Measurements from ENCODE around the gene TEX11.

The TEX11 gene

GRCh38 chrX:70482300-70482699, 426.2 kb downstream of the TEX11 start:
- no peak overlapping the region for H3K27ac ChIP-seq (ENCODE audit: low read depth, low read length)
- H3K4me1 ChIP-seq (ENCODE audit: control insufficient read depth in 1 of 2, insufficient read depth in 2 of 2, low read length in 2 of 2), result peaks cover 54% of the 10 kb centered on the region in 2 donors
- no peaks in the 10 kb centered on the region for H3K27me3 ChIP-seq (ENCODE audit: control insufficient read depth in 1 of 2, insufficient read depth in 2 of 2, low read length in 2 of 2)
- no peak overlapping the region for H3K4me3 ChIP-seq (ENCODE audit: low read depth in 1 of 2, low read length in 2 of 2)
- H3K9ac ChIP-seq (ENCODE audit: low read depth in 1 of 2, low read length in 2 of 2), result no peak overlapping the region
- H3K9me3 ChIP-seq (ENCODE audit: control insufficient read depth in 1 of 2, low read length in 2 of 2), result no peaks in the 10 kb centered on the region
- peaks cover 0 to 2% of the 10 kb centered on the region in 2 donors for H3K36me3 ChIP-seq (ENCODE audit: control insufficient read depth in 1 of 2, insufficient read depth in 2 of 2, low read length in 2 of 2)

- peak overlapping the region in 1 of 2 donors; percentile 25 for H3K9ac ChIP-seq (ENCODE audit: low read depth in 1 of 2, low read length in 2 of 2)
- H3K4me3 ChIP-seq (ENCODE audit: low read depth in 1 of 2, low read length in 2 of 2), result peak overlapping the region in 1 of 2 donors; percentile 15
- peaks cover 54 to 59% of the 10 kb centered on the region in 2 donors for H3K4me1 ChIP-seq (ENCODE audit: control insufficient read depth in 1 of 2, insufficient read depth in 2 of 2, low read length in 2 of 2)
- no peak overlapping the region for H3K27ac ChIP-seq (ENCODE audit: low read depth, low read length)
- no peaks in the 10 kb centered on the region for H3K27me3 ChIP-seq (ENCODE audit: control insufficient read depth in 1 of 2, insufficient read depth in 2 of 2, low read length in 2 of 2)
- no peaks in the 10 kb centered on the region for H3K36me3 ChIP-seq (ENCODE audit: control insufficient read depth in 1 of 2, insufficient read depth in 2 of 2, low read length in 2 of 2)
- no peaks in the 10 kb centered on the region for H3K9me3 ChIP-seq (ENCODE audit: control insufficient read depth in 1 of 2, low read length in 2 of 2)
These were observed 426.8 kb downstream of the TEX11 start for GRCh38 chrX:70481471-70482270.

- Histone ChIP-seq H3K4me1 (ENCODE audit: control insufficient read depth in 1 of 2, insufficient read depth in 2 of 2, low read length in 2 of 2) (peaks cover 58 to 69% of the 10 kb centered on the region in 2 donors), H3K9me3 (ENCODE audit: control insufficient read depth in 1 of 2, low read length in 2 of 2) (no peaks in the 10 kb centered on the region), H3K36me3 (ENCODE audit: control insufficient read depth in 1 of 2, insufficient read depth in 2 of 2, low read length in 2 of 2) (no peaks in the 10 kb centered on the region), H3K27ac (ENCODE audit: low read depth, low read length) (peak overlapping the region; percentile 28), H3K9ac (ENCODE audit: low read depth in 1 of 2, low read length in 2 of 2) (peak overlapping the region in 1 of 2 donors; percentile 35), H3K27me3 (ENCODE audit: control insufficient read depth in 1 of 2, insufficient read depth in 2 of 2, low read length in 2 of 2) (no peaks in the 10 kb centered on the region), H3K4me3 (ENCODE audit: low read depth in 1 of 2, low read length in 2 of 2) (no peak overlapping the region)
These were observed 427.9 kb downstream of the TEX11 start for GRCh38 chrX:70480660-70481018.

- H3K4me1 ChIP-seq (ENCODE audit: control insufficient read depth in 1 of 2, insufficient read depth in 2 of 2, low read length in 2 of 2), result peaks cover 54 to 66% of the 10 kb centered on the region in 2 donors
- H3K9me3 ChIP-seq (ENCODE audit: control insufficient read depth in 1 of 2, low read length in 2 of 2), result no peaks in the 10 kb centered on the region
- peak overlapping the region; percentile 72 for H3K27ac ChIP-seq (ENCODE audit: low read depth, low read length)
- peak overlapping the region in 1 of 2 donors; percentile 35 for H3K9ac ChIP-seq (ENCODE audit: low read depth in 1 of 2, low read length in 2 of 2)
- H3K4me3 ChIP-seq (ENCODE audit: low read depth in 1 of 2, low read length in 2 of 2), result peak overlapping the region; percentile 20 to 40
- H3K36me3 ChIP-seq (ENCODE audit: control insufficient read depth in 1 of 2, insufficient read depth in 2 of 2, low read length in 2 of 2), result no peaks in the 10 kb centered on the region
- H3K27me3 ChIP-seq (ENCODE audit: control insufficient read depth in 1 of 2, insufficient read depth in 2 of 2, low read length in 2 of 2), result no peaks in the 10 kb centered on the region
These were observed 428.4 kb downstream of the TEX11 start for GRCh38 chrX:70479922-70480659.

- Histone ChIP-seq H3K9ac (ENCODE audit: low read depth in 1 of 2, low read length in 2 of 2) (peak overlapping the region; percentile 32 to 46), H3K27me3 (ENCODE audit: control insufficient read depth in 1 of 2, insufficient read depth in 2 of 2, low read length in 2 of 2) (no peaks in the 10 kb centered on the region), H3K9me3 (ENCODE audit: control insufficient read depth in 1 of 2, low read length in 2 of 2) (no peaks in the 10 kb centered on the region), H3K4me1 (ENCODE audit: control insufficient read depth in 1 of 2, insufficient read depth in 2 of 2, low read length in 2 of 2) (peaks cover 48 to 59% of the 10 kb centered on the region in 2 donors), H3K27ac (ENCODE audit: low read depth, low read length) (peak overlapping the region; percentile 72), H3K36me3 (ENCODE audit: control insufficient read depth in 1 of 2, insufficient read depth in 2 of 2, low read length in 2 of 2) (no peaks in the 10 kb centered on the region), H3K4me3 (ENCODE audit: low read depth in 1 of 2, low read length in 2 of 2) (peak overlapping the region in 1 of 2 donors; percentile 20)
These were observed 429.1 kb downstream of the TEX11 start for GRCh38 chrX:70479247-70479921.
